Natural killer cell (primary cell): ENCODE data around the gene TMEM176A. TPM values are rescaled to one million over a fixed set of nuclear protein-coding genes. Genes with fewer than 3 reads are reported as not detected.

Experiments used
- ATAC-seq, 3 donors: fragments of 150-1000 bp in 2 of 3; fragments of 200-7000 bp in 1 of 3; cut with Tn5 transposase; 1 replicate in 1 of 3; 2 replicates in 2 of 3; pipeline ENCODE4 v1.10.0; 2021; ENCODE audit warnings: mild to moderate bottlenecking in 2 of 3, moderate library complexity in 2 of 3
- DNase-seq, 2 donors: peaks; one replicate each; pipeline versions ENCODE4 v3.0.0 to v3.0.0-alpha.2; 2013 to 2021; ENCODE audit warnings: mixed read lengths in 1 of 2
- H3K27ac ChIP-seq: one replicate; pipeline ENCODE4 v1.5.1; 2013; ENCODE audit warnings: mild to moderate bottlenecking, low read length
- H3K27me3 ChIP-seq: one replicate; pipeline ENCODE4 v1.6.1; 2013; ENCODE audit warnings: low read length; ENCODE audit not compliant: control insufficient read depth, insufficient read depth
- H3K36me3 ChIP-seq: one replicate; pipeline ENCODE4 v1.6.1; 2013; ENCODE audit warnings: low read length; ENCODE audit not compliant: control insufficient read depth, insufficient read depth
- H3K4me1 ChIP-seq: one replicate; pipeline ENCODE4 v1.6.1; 2013; ENCODE audit warnings: low read length; ENCODE audit not compliant: control insufficient read depth, insufficient read depth
- H3K4me3 ChIP-seq: one replicate; pipeline ENCODE4 v1.5.1; 2013; ENCODE audit warnings: low read length
- H3K9me3 ChIP-seq: one replicate; pipeline ENCODE4 v1.6.1; 2013; ENCODE audit warnings: low read length; ENCODE audit not compliant: control insufficient read depth, insufficient read depth
- H3K27ac Mint-ChIP-seq, 2 donors: one replicate each; pipeline ENCODE4 v1.8.0; 2022; ENCODE audit warnings: mild to moderate bottlenecking in 2 of 2, mixed read lengths in 2 of 2, moderate library complexity in 1 of 2
- H3K27me3 Mint-ChIP-seq, 2 donors: one replicate each; pipeline ENCODE4 v1.8.0; 2022; ENCODE audit warnings: low read depth in 2 of 2, mixed read lengths in 2 of 2
- H3K36me3 Mint-ChIP-seq: one replicate; pipeline ENCODE4 v1.8.0; 2022; ENCODE audit warnings: mixed read lengths
- H3K4me1 Mint-ChIP-seq, 2 donors: one replicate each; pipeline ENCODE4 v1.8.0; 2022; ENCODE audit warnings: mixed read lengths in 2 of 2
- H3K4me3 Mint-ChIP-seq: one replicate; pipeline ENCODE4 v1.8.0; 2022; ENCODE audit warnings: mild to moderate bottlenecking, moderate library complexity, mixed read lengths
- H3K9me3 Mint-ChIP-seq, 2 donors: one replicate each; pipeline ENCODE4 v1.8.0; 2022; ENCODE audit warnings: mixed read lengths in 2 of 2
- CTCF ChIP-seq: fragments of 200-600 bp; IDR thresholded peaks from one replicate; pipeline ENCODE4 v1.8.0; 2022; ENCODE audit warnings: antibody characterized with exemption
- WGBS: methylation state at CpG from one replicate; pipeline ENCODE4 v1.1.7; 2013; ENCODE audit warnings: missing lambda C conversion rate; ENCODE audit not compliant: insufficient coverage; 5-methylcytosine and 5-hydroxymethylcytosine counted together
- intact Hi-C: fragments of 100-400 bp; cut with micrococcal nuclease; formaldehyde crosslinking; loops from one replicate; pipeline ENCODE4 v1.14.2; 2022
- total RNA-seq, 4 donors: library from RNA; stranded (reverse); fragments of 120-200 nt in 1 of 4; gene quantifications; one replicate each; pipeline versions ENCODE4 v1.2.3 to v1.2.4, GENCODE V29; 2013 to 2022

Gene TMEM176A
- total RNA-seq, 3 donors from 2014 or later (not counting 1 experiment from before 2014, with no cell fraction given), result 2.0 TPM; not detected in 2

GRCh38 chr7:150842018-150842417 lies 41.4 kb downstream of the TMEM176A start:
- Histone ChIP-seq H3K4me1 (no peaks in the 10 kb centered on the region), H3K27me3 (no peaks in the 10 kb centered on the region), H3K27ac (no peak overlapping the region), H3K36me3 (no peaks in the 10 kb centered on the region), H3K9me3 (no peaks in the 10 kb centered on the region), H3K4me3 (no peak overlapping the region)
- no peaks in the 10 kb centered on the region for H3K4me1 Mint-ChIP-seq
- DNase-seq (no peak), ATAC-seq (no peak)
- H3K27ac Mint-ChIP-seq, result no peak overlapping the region
- 92% methylated on average over 3 of the region's 3 CpGs for WGBS
- H3K36me3 Mint-ChIP-seq, result no peaks in the 10 kb centered on the region
- no peak overlapping the region for H3K4me3 Mint-ChIP-seq
- no peak for TF ChIP-seq CTCF
- peaks cover 9 to 20% of the 10 kb centered on the region in 2 donors for H3K27me3 Mint-ChIP-seq
- intact Hi-C loops, result no loop called here
- H3K9me3 Mint-ChIP-seq, result no peaks in the 10 kb centered on the region

- no peak for DNase-seq
- no peaks in the 10 kb centered on the region for H3K4me1 ChIP-seq
- no peaks in the 10 kb centered on the region for H3K36me3 ChIP-seq
- H3K4me3 ChIP-seq, result no peak overlapping the region
- H3K27me3 ChIP-seq, result no peaks in the 10 kb centered on the region
- Mint-ChIP-seq H3K4me1 (no peaks in the 10 kb centered on the region), H3K27ac (no peak overlapping the region), H3K36me3 (no peaks in the 10 kb centered on the region), H3K27me3 (peaks cover 9 to 20% of the 10 kb centered on the region in 2 donors), H3K4me3 (no peak overlapping the region), H3K9me3 (no peaks in the 10 kb centered on the region)
- WGBS, result 71% methylated on average over 4 of the region's 4 CpGs
- TF ChIP-seq CTCF, result no peak
- H3K27ac ChIP-seq, result no peak overlapping the region
- no peak for ATAC-seq
- intact Hi-C loops, result no loop called here
- no peaks in the 10 kb centered on the region for H3K9me3 ChIP-seq
These were observed 42.1 kb downstream of the TMEM176A start for GRCh38 chr7:150842716-150843115.

- H3K9me3 ChIP-seq, result no peaks in the 10 kb centered on the region
- H3K27ac Mint-ChIP-seq, result no peak overlapping the region
- H3K36me3 Mint-ChIP-seq, result no peaks in the 10 kb centered on the region
- no peaks in the 10 kb centered on the region for H3K4me1 Mint-ChIP-seq
- ATAC-seq, result no peak
- no peaks in the 10 kb centered on the region for H3K4me1 ChIP-seq
- intact Hi-C loops, result no loop called here
- DNase-seq, result no peak
- no peaks in the 10 kb centered on the region for H3K36me3 ChIP-seq
- H3K9me3 Mint-ChIP-seq, result no peaks in the 10 kb centered on the region
- TF ChIP-seq CTCF, result no peak
- no peak overlapping the region for H3K4me3 Mint-ChIP-seq
- WGBS, result 35% methylated on average over 4 of the region's 4 CpGs
- no peaks in the 10 kb centered on the region for H3K27me3 ChIP-seq
- H3K27ac ChIP-seq, result no peak overlapping the region
- H3K4me3 ChIP-seq, result no peak overlapping the region
- H3K27me3 Mint-ChIP-seq, result peaks cover 10% of the 10 kb centered on the region in 2 donors
These were observed 44.9 kb downstream of the TMEM176A start for GRCh38 chr7:150845421-150845861.
